ENCODE measurements around the gene TBX1.

- no peak for TF ChIP-seq RAD21 (IDR thresholded peaks at IDR 0.05; ENCODE audit: insufficient read depth, low read depth, low read length)
- no peak for TF ChIP-seq MYB (IDR thresholded peaks at IDR 0.05; ENCODE audit: borderline replicate concordance, low read depth, low read length)
- no peak for TF ChIP-seq CTCF (IDR thresholded peaks at IDR 0.05 in 2 of 3, conservative IDR thresholded peaks at IDR 0.05 in 1 of 3; ENCODE audit: control insufficient read depth in 2 of 3, extremely low read depth in 1 of 3, insufficient read depth in 1 of 3, low read depth in 3 of 3, low read length in 3 of 3)
- no peak for TF ChIP-seq TAF1 (IDR thresholded peaks at IDR 0.05; ENCODE audit: borderline replicate concordance, low read depth, low read length)
- TF ChIP-seq SMC3 (IDR thresholded peaks at IDR 0.05; ENCODE audit: borderline replicate concordance, low read length): no peak
- no peak for TF ChIP-seq HDAC2 (IDR thresholded peaks at IDR 0.05)
- no peak for TF ChIP-seq REST (IDR thresholded peaks at IDR 0.05; ENCODE audit: low read depth, low read length)
- TF ChIP-seq POLR2AphosphoS5 (IDR thresholded peaks at IDR 0.05; ENCODE audit: low read length): no peak
- no peak for TF ChIP-seq ETV6 (conservative IDR thresholded peaks at IDR 0.05 in 1 of 2, IDR thresholded peaks at IDR 0.05 in 1 of 2; ENCODE audit: borderline replicate concordance in 1 of 2, low read depth in 1 of 2)
- TF ChIP-seq EP300 (IDR thresholded peaks at IDR 0.05; ENCODE audit: borderline replicate concordance in 1 of 2, control insufficient read depth in 1 of 2, low read depth in 2 of 2, low read length in 2 of 2): no peak
These were observed 21.1 kb upstream of the TBX1 start for GRCh38 chr22:19739448-19739895.
